OCI-LY1 (cell line): Measurements from ENCODE around the gene SLC44A2.

Experiments
- EZH2 ChIP-seq: fragments of 200-600 bp; sonication (generic), shearing (Covaris generic); IDR thresholded peaks from 2 replicates; pipeline ENCODE4 v1.8.0; 2017; ENCODE audit warnings: borderline replicate concordance, mixed run types, mild to moderate bottlenecking, antibody characterized with exemption, low read length, moderate library complexity, mixed read lengths
- TF ChIP-seq, protein P1 (sequence below): fragments of 200-600 bp; sonication (generic), shearing (Covaris generic); IDR thresholded peaks from 2 replicates; pipeline ENCODE4 v1.5.1; 2017; ENCODE audit warnings: mild to moderate bottlenecking, antibody characterized with exemption, low read length, moderate library complexity, mixed read lengths

- TF ChIP-seq, protein P1, sequence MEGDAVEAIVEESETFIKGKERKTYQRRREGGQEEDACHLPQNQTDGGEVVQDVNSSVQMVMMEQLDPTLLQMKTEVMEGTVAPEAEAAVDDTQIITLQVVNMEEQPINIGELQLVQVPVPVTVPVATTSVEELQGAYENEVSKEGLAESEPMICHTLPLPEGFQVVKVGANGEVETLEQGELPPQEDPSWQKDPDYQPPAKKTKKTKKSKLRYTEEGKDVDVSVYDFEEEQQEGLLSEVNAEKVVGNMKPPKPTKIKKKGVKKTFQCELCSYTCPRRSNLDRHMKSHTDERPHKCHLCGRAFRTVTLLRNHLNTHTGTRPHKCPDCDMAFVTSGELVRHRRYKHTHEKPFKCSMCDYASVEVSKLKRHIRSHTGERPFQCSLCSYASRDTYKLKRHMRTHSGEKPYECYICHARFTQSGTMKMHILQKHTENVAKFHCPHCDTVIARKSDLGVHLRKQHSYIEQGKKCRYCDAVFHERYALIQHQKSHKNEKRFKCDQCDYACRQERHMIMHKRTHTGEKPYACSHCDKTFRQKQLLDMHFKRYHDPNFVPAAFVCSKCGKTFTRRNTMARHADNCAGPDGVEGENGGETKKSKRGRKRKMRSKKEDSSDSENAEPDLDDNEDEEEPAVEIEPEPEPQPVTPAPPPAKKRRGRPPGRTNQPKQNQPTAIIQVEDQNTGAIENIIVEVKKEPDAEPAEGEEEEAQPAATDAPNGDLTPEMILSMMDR = no peak
- no peak for TF ChIP-seq EZH2
Observed at GRCh38 chr19:10577951-10578350, 47.4 kb upstream of the SLC44A2 start.
